NCI-H2107 (cell line): Measurements from ENCODE around the gene CDKN2B.

ENCODE experiments used
- DNase-seq: peaks from one replicate; lab custom pipeline; 2025; lab: John Stamatoyannopoulos, UW

Gene CDKN2B

GRCh38 chr9:22033012-22033630 lies 24.0 kb upstream of the CDKN2B start:
- no peak for DNase-seq

DNA sequence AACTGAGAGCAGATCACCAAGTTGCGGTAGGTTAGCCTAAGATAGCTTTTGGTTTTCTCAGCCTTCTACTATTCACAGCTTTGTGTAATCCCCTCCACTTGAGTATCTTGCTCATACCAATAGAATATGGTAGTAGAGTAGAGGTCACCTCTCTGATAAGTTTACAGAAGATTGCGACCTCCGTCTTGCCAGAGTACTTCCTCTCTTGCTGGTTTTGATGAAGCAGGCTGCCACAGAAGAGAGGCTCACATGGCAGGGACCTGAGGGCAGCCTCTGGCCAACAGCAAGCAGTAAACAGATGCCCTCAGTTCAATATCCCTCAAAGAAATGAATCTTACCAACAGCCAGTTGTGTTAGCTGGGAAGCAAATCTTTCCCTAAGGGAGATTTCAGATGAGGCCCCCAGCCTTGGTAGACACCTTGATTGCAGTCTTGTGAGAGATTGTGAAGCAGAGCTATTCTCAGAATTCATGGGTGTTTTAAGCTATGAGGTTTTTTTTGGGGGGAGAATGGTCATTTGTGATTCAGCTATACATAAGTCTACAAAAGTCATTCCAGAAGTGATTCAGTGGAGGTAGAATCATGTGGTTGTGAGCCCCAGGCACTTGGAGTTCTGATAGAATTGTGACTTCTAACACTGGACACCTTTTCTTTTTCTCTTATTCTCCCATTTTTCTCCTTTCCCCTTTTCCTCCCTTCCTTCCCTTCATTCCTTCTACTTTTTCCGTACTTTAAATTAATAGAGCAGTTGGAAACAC lies 22.7 kb upstream of the CDKN2B start:
- no peak for DNase-seq

- DNase-seq = no peak
Measured at GRCh38 chr9:22030101-22030598, 21.0 kb upstream of the CDKN2B start.

GRCh38 chr9:22029231-22029630 lies 20.1 kb upstream of the CDKN2B start:
- DNase-seq = no peak

DNA sequence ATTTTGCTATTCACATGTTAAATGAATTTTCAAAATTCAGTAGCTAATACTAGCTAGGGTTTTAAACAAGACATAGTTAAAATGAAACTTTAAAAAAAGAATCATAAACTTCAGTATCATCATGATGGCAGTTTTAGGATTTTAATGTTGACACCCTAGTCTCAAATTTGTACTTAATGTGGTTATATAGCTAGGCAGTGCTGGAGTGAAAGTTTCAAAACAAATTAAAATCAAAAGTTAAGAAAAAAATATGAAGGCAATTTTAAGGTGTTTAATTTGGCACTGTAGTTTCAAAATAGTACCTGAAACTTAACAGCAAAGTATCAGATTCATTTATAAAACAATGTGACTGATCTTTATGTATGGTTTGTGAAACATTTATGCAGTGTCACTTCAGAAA lies 19.3 kb upstream of the CDKN2B start:
- no peak for DNase-seq

DNA sequence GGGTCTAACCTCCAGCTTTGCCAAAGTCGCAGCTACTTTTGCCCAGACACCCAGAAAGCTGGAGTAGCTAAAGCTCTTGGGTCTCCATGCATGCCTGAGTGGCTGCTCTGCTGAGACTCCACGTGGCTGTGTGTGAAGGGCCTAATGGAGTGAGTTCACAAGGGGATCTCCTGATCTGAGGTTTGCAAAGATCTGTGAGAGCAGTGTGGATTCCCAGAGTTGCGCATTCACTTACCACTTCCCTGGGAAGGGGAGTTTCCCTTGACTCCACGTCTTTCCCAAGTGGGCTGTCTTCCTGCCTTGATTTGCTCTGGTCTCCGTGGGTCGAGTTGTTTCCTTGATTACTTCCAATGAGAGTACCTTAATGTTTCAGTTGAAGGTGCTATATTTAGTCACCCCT lies 17.6 kb upstream of the CDKN2B start:
- DNase-seq = no peak

GRCh38 chr9:22022396-22022795 lies 13.3 kb upstream of the CDKN2B start:
- no peak for DNase-seq

GRCh38 chr9:22010866-22011625 lies 1.9 kb upstream of the CDKN2B start:
- DNase-seq = no peak

- DNase-seq = no peak
Measured at GRCh38 chr9:22009506-22009867, 382 bp upstream of the CDKN2B start.

DNA sequence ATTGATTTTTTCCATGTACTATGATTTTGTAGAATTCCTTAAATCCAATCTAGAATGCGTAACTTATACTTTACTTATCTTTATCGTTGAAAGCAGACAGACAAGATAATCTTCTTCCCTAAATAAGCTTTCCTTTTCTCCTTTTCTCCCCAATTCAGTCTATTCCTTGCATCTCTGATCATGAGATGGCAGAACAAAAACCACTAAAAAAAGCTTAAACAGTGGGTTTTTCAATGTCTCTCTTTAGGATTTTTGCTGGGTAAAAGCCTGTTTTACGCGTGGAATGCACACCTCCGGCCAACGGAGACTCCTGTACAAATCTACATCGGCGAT lies 755 bp downstream of the CDKN2B start:
- no peak for DNase-seq

- no peak for DNase-seq
Measured at GRCh38 chr9:22005702-22006606, 3.2 kb downstream of the CDKN2B start.

DNA sequence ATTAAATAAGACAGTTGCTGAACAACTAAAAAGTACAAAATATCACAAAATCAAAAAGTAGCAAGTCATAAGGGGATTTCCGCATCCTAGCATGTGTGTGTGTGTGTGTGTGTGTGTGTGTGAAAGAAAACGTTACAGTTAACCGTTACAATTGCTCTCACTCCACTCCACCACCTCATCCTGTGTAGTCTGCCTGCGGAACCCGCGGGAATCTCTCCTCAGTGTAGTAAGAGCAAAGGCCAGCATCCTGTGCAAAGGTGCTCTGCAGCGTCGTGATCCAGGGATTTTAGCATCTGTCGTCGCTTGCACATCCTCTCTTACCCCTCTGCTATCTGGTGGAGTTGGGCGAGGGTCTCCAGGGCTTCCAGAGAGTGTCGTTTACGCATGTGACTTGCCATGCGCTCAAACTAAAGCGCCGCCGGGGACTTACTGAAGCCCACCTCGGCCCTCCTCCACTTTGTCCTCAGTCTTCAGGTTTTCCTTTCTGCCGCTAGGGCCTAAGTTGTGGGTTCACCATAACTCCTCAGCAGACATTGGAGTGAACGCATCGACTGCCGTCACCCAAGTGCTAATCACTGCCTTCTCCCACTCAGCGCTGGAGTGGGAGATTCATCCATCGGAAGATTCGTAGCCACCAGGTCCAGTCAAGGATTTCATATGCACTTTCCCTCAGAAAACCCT lies 3.9 kb downstream of the CDKN2B start:
- DNase-seq = no peak

GRCh38 chr9:22002038-22002437 lies 7.1 kb downstream of the CDKN2B start:
- DNase-seq = no peak

GRCh38 chr9:21998026-21998425 lies 11.1 kb downstream of the CDKN2B start:
- DNase-seq = no peak

DNA sequence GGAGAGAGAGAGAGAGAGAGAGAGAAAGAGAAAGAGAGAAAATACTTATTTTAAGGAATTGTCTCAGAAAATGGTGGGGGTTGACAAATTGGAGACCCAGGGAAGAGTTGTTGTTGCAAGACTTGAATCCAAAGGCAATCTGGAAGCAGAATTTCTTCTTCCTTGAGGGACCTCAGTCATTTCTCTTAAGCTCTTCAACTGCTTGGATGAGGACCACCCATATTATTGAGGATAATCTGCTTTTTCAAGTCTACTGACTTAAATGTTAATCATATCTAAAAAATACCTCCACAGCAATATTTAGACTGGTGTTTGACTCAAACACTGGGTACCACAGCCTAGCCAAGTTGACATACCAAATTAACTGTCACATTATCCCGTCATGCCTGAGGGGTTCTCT lies 11.6 kb downstream of the CDKN2B start:
- no peak for DNase-seq

DNA sequence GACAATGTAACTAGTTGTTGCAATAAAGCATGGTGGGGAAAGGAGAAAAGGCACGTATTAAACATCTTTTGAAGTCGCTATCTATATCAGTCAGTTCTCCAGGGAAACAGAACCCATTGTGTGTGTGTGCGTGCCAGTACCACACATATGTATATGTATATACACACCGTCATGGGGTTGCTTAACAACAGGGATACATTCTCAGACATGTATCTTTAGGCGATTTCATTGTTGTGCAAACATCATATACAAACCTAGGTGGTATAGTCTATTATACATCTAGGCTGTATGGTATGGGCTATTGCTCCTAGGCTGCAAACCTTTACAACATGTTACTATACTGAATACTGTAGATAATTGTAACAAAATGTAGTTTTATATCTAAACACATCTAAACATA lies 12.2 kb downstream of the CDKN2B start:
- no peak for DNase-seq

DNA sequence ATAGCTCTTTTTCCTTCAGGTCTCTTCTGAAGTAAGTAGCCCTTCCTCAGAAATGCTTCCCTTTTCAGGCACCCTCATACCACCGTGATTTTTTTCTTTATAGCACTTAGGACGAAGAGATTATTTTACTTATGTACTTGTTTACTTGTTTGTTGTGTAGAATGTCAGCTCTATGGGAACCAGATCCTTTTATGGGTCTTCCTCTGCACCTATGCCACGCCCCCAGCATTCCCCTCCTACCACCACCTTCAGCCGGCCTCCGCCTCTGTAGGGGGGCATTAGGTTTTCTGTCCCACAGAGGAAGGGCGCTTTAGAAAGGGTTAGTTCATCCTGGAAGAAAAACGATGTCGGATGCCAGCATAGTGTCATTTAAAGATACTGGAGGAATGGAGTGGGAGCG lies 12.7 kb downstream of the CDKN2B start:
- DNase-seq = peak; percentile 43

- DNase-seq = peak; percentile 8
Measured at GRCh38 chr9:21995666-21996398, 13.3 kb downstream of the CDKN2B start.

- DNase-seq = peak; percentile 77
Measured at GRCh38 chr9:21995006-21995665, 14.0 kb downstream of the CDKN2B start.

- peak; percentile 97 for DNase-seq
Measured at GRCh38 chr9:21994556-21995005, 14.5 kb downstream of the CDKN2B start, which contains the start of gene CDKN2B-AS1. TSS of gene CDKN2B-AS1 (plus strand) at chr9:21994791.
